Smooth muscle cell (in vitro differentiated cells): ENCODE data around the gene GSG1L. TPM values are rescaled to one million over a fixed set of nuclear protein-coding genes. Genes with fewer than 3 reads are reported as not detected.

Source experiments
- DNase-seq: peaks from one replicate; lab custom pipeline; 2025; ENCODE audit not compliant: unreplicated experiment; lab: John Stamatoyannopoulos, UW
- H2AFZ ChIP-seq: fragments of 200-600 bp; sonication (generic); 2 replicates; pipeline ENCODE4 v1.6.0; 2016; ENCODE audit warnings: antibody characterized with exemption, low read depth, mild to moderate bottlenecking
- H3F3A ChIP-seq: fragments of 200-600 bp; sonication (generic); 2 replicates; pipeline ENCODE4 v1.6.0; 2017; ENCODE audit warnings: antibody characterized with exemption, low read depth
- H3K27ac ChIP-seq: fragments of 200-600 bp; sonication (generic); 2 replicates; pipeline ENCODE4 v1.5.1; 2016; ENCODE audit warnings: low read depth, mild to moderate bottlenecking
- H3K27me3 ChIP-seq: fragments of 200-600 bp; sonication (generic); 2 replicates; pipeline ENCODE4 v1.6.1; 2016; ENCODE audit warnings: low read depth, mild to moderate bottlenecking
- H3K36me3 ChIP-seq: fragments of 200-600 bp; sonication (generic); 2 replicates; pipeline ENCODE4 v1.5.1; 2016; ENCODE audit warnings: low read depth
- H3K4me1 ChIP-seq: fragments of 200-600 bp; sonication (generic); 2 replicates; pipeline ENCODE4 v1.5.1; 2016; ENCODE audit warnings: low read depth
- H3K4me2 ChIP-seq: fragments of 200-600 bp; sonication (generic); 2 replicates; pipeline ENCODE4 v1.6.0; 2016; ENCODE audit warnings: mild to moderate bottlenecking
- H3K4me3 ChIP-seq: fragments of 200-600 bp; sonication (generic); 2 replicates; pipeline ENCODE4 v1.5.1; 2016; ENCODE audit warnings: mild to moderate bottlenecking
- H3K79me2 ChIP-seq: fragments of 200-600 bp; sonication (generic); 2 replicates; pipeline ENCODE4 v1.6.0; 2016; ENCODE audit warnings: low read depth, mild to moderate bottlenecking
- H3K9ac ChIP-seq: fragments of 200-600 bp; sonication (generic); 2 replicates; pipeline ENCODE4 v1.6.0; 2016; ENCODE audit warnings: low read depth
- H3K9me3 ChIP-seq: fragments of 200-600 bp; sonication (generic); replicated peaks from 2 replicates; pipeline ENCODE4 v1.5.1; 2016; ENCODE audit warnings: low read depth
- H4K20me1 ChIP-seq: fragments of 200-600 bp; sonication (generic); 2 replicates; pipeline ENCODE4 v1.6.0; 2016; ENCODE audit warnings: low read depth
- CTCF ChIP-seq: fragments of 200-600 bp; sonication (generic); IDR thresholded peaks from 2 replicates; pipeline ENCODE4 v1.5.1; 2017; ENCODE audit warnings: borderline replicate concordance, mild to moderate bottlenecking, antibody characterized with exemption; ENCODE audit not compliant: insufficient read depth, poor library complexity, severe bottlenecking
- WGBS: methylation state at CpG from one replicate; pipeline ENCODE4 v1.1.7; 2016; ENCODE audit warnings: low lambda C conversion rate; 5-methylcytosine and 5-hydroxymethylcytosine counted together
- polyA plus RNA-seq: library from polyadenylated mRNA; unstranded; fragments of >200 nt; fragmentation: Nextera tagmentation; extraction: Ambion mirVana; gene quantifications from 2 replicates; pipeline ENCODE4 v1.2.1, GENCODE V29; 2016
- total RNA-seq: library from RNA; depleted of rRNA; stranded (reverse); fragments of >200 nt; gene quantifications from 2 replicates; pipeline ENCODE4 v1.2.3, GENCODE V29; 2014

Gene GSG1L
- total and polyA plus RNA-seq, 2 experiments from 2014 or later: 0.31 TPM; not detected in 1

GRCh38 chr16:28003923-28004322 lies 59.6 kb downstream of the GSG1L start:
- Histone ChIP-seq H3K9ac (no peak overlapping the region), H3K36me3 (no peaks in the 10 kb centered on the region), H2AFZ (no peak overlapping the region), H3K9me3 (no peaks in the 10 kb centered on the region), H3K27ac (no peak overlapping the region), H3K4me1 (no peaks in the 10 kb centered on the region), H3F3A (no peaks in the 10 kb centered on the region), H3K4me3 (no peak overlapping the region), H4K20me1 (no peaks in the 10 kb centered on the region), H3K79me2 (no peaks in the 10 kb centered on the region), H3K4me2 (no peak overlapping the region), H3K27me3 (no peaks in the 10 kb centered on the region)
- TF ChIP-seq CTCF: no peak
- 87% methylated on average over 9 of the region's 9 CpGs for WGBS
- no peak for DNase-seq

- Histone ChIP-seq H3K27ac (no peak overlapping the region), H3K27me3 (no peaks in the 10 kb centered on the region), H4K20me1 (no peaks in the 10 kb centered on the region), H3K4me2 (no peak overlapping the region), H3K9me3 (no peaks in the 10 kb centered on the region), H2AFZ (no peak overlapping the region), H3K36me3 (no peaks in the 10 kb centered on the region), H3F3A (no peaks in the 10 kb centered on the region), H3K79me2 (no peaks in the 10 kb centered on the region), H3K4me3 (no peak overlapping the region), H3K9ac (no peak overlapping the region), H3K4me1 (no peaks in the 10 kb centered on the region)
- no peak for TF ChIP-seq CTCF
- DNase-seq: no peak
- WGBS: 87% methylated on average over 14 of the region's 14 CpGs
Observed at GRCh38 chr16:28003021-28003865, 60.3 kb downstream of the GSG1L start.

DNA sequence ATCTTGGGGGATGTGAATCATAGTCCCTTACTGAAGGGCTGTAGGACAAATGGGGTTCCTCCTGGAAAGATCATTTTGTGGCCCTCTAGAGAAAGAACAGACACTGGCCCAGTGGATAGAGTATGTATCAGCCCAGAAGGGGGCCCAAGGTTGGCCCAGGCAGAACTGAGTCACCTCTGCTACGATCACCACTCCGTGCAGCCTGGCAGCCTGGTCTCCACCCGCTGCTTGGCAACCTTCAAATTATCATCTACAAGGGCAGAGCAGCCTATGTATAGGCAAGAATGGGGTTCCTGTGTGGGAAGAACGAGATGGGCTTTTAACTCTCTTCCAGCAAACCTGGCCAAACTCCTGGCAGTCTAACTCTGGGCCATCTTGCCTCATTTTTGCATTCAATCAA lies 61.9 kb downstream of the GSG1L start:
- no peak for DNase-seq
- H4K20me1 ChIP-seq: no peaks in the 10 kb centered on the region
- H3K27ac ChIP-seq: no peak overlapping the region
- H3K9ac ChIP-seq: no peak overlapping the region
- H3F3A ChIP-seq: no peaks in the 10 kb centered on the region
- H3K27me3 ChIP-seq: no peaks in the 10 kb centered on the region
- H2AFZ ChIP-seq: no peak overlapping the region
- no peaks in the 10 kb centered on the region for H3K79me2 ChIP-seq
- TF ChIP-seq CTCF: no peak
- no peak overlapping the region for H3K4me2 ChIP-seq
- WGBS: 84% methylated on average over 4 of the region's 4 CpGs
- H3K9me3 ChIP-seq: no peaks in the 10 kb centered on the region
- H3K4me3 ChIP-seq: no peak overlapping the region
- H3K36me3 ChIP-seq: no peaks in the 10 kb centered on the region
- H3K4me1 ChIP-seq: no peaks in the 10 kb centered on the region

- no peaks in the 10 kb centered on the region for H3K27me3 ChIP-seq
- H3K27ac ChIP-seq: no peak overlapping the region
- WGBS: 91% methylated on average over 9 of the region's 9 CpGs
- H3K4me1 ChIP-seq: no peaks in the 10 kb centered on the region
- no peak for DNase-seq
- H3K4me3 ChIP-seq: no peak overlapping the region
- H3K79me2 ChIP-seq: no peaks in the 10 kb centered on the region
- H3K4me2 ChIP-seq: no peak overlapping the region
- no peaks in the 10 kb centered on the region for H4K20me1 ChIP-seq
- no peaks in the 10 kb centered on the region for H3K36me3 ChIP-seq
- H2AFZ ChIP-seq: no peak overlapping the region
- H3K9me3 ChIP-seq: no peaks in the 10 kb centered on the region
- H3K9ac ChIP-seq: no peak overlapping the region
- H3F3A ChIP-seq: no peaks in the 10 kb centered on the region
- no peak for TF ChIP-seq CTCF
Observed at GRCh38 chr16:28001184-28001583, 62.3 kb downstream of the GSG1L start.
